Measurements from ENCODE around the gene TTC34. TPM values are rescaled to one million over a fixed set of nuclear protein-coding genes. Genes with fewer than 3 reads are reported as not detected.
"Not testable (repeated sequence)": the region's sequence is repeated elsewhere in the genome, so short reads cannot be mapped to it uniquely, and the experiment has no call there.

Gene TTC34
- polyA plus RNA-seq, 1 experiment: 0.11 TPM

DNA sequence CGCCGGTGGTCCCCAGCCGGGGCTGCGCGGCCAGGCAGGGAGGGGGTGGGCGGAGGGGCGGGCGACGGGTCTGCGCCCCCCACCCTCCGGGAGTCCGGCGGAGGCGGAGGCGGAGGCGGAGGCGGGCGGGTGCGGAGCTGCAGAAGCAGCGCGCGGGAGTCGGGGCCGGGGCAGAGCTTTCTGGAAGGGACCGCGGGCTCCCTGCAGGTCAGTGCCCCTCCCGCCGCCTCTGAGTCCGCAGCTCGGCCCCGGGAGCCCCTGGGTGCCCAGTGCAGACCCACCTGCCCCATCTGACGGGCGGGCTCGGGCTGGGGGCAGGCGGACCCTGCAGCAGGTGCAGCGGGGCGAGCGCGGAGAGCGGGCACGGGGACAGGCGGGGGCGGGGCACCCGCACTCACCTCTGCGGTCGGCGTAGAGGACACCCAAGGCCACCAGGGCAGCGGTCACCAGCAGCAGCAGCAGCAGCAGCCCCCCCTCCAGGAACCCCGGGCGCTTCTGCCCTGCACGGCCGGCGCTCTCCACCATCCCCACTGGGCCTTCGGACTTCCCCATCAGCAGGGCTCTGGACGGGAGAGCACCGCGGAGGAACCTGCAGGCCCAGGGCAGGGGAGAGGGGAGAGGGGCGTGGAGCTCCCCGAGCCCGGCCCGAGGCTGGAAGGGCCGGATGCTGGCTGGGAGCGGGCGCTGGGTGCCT, 172.4 kb downstream of the TTC34 start:
- ChIA-PET CTCF (no interaction called here), POLR2A (no interaction called here)
- no peak for DNase-seq (ENCODE audit: low read depth)
- H3K27me3 ChIP-seq (ENCODE audit: control insufficient read depth, insufficient read depth, low read length): peaks cover 7% of the 10 kb centered on the region
- H3K4me3 ChIP-seq (ENCODE audit: low read depth, low read length): no peak overlapping the region
- no peaks in the 10 kb centered on the region for H3K36me3 ChIP-seq (ENCODE audit: control insufficient read depth, insufficient read depth, low read length)
- TF ChIP-seq, protein P1, sequence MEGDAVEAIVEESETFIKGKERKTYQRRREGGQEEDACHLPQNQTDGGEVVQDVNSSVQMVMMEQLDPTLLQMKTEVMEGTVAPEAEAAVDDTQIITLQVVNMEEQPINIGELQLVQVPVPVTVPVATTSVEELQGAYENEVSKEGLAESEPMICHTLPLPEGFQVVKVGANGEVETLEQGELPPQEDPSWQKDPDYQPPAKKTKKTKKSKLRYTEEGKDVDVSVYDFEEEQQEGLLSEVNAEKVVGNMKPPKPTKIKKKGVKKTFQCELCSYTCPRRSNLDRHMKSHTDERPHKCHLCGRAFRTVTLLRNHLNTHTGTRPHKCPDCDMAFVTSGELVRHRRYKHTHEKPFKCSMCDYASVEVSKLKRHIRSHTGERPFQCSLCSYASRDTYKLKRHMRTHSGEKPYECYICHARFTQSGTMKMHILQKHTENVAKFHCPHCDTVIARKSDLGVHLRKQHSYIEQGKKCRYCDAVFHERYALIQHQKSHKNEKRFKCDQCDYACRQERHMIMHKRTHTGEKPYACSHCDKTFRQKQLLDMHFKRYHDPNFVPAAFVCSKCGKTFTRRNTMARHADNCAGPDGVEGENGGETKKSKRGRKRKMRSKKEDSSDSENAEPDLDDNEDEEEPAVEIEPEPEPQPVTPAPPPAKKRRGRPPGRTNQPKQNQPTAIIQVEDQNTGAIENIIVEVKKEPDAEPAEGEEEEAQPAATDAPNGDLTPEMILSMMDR (IDR thresholded peaks at IDR 0.05; ENCODE audit: insufficient read depth, low read depth, low read length): no peak

GRCh38 chr1:2628191-2628932, 173.1 kb downstream of the TTC34 start:
- DNase-seq (ENCODE audit: low read depth): no peak
- H3K36me3 ChIP-seq (ENCODE audit: control insufficient read depth, insufficient read depth, low read length): no peaks in the 10 kb centered on the region
- CTCF ChIA-PET: no interaction called here
- TF ChIP-seq, protein P1 (IDR thresholded peaks at IDR 0.05; ENCODE audit: insufficient read depth, low read depth, low read length): no peak
- H3K4me3 ChIP-seq (ENCODE audit: low read depth, low read length): no peak overlapping the region
- H3K27me3 ChIP-seq (ENCODE audit: control insufficient read depth, insufficient read depth, low read length): peaks cover 7% of the 10 kb centered on the region
- POLR2A ChIA-PET: no interaction called here

GRCh38 chr1:2627746-2628145, 173.7 kb downstream of the TTC34 start:
- DNase-seq (ENCODE audit: low read depth): no peak
- ChIA-PET CTCF (no interaction called here), POLR2A (no interaction called here)
- TF ChIP-seq, protein P1 (IDR thresholded peaks at IDR 0.05; ENCODE audit: insufficient read depth, low read depth, low read length): no peak
- Histone ChIP-seq H3K27me3 (ENCODE audit: control insufficient read depth, insufficient read depth, low read length) (peaks cover 7% of the 10 kb centered on the region), H3K36me3 (ENCODE audit: control insufficient read depth, insufficient read depth, low read length) (no peaks in the 10 kb centered on the region), H3K4me3 (ENCODE audit: low read depth, low read length) (no peak overlapping the region)

GRCh38 chr1:2625748-2626147, 175.7 kb downstream of the TTC34 start:
- CTCF ChIA-PET; POLR2A ChIA-PET; H3K4me3 ChIP-seq (ENCODE audit: low read depth, low read length); H3K36me3 ChIP-seq (ENCODE audit: control insufficient read depth, insufficient read depth, low read length); DNase-seq (ENCODE audit: low read depth); H3K27me3 ChIP-seq (ENCODE audit: control insufficient read depth, insufficient read depth, low read length): not testable (repeated sequence)

GRCh38 chr1:2625311-2625710, 176.2 kb downstream of the TTC34 start:
- CTCF ChIA-PET: no interaction called here
- no peak for DNase-seq (ENCODE audit: low read depth)
- H3K4me3 ChIP-seq (ENCODE audit: low read depth, low read length): no peak overlapping the region
- POLR2A ChIA-PET: no interaction called here
- no peaks in the 10 kb centered on the region for H3K36me3 ChIP-seq (ENCODE audit: control insufficient read depth, insufficient read depth, low read length)
- TF ChIP-seq, protein P1 (IDR thresholded peaks at IDR 0.05; ENCODE audit: insufficient read depth, low read depth, low read length): no peak
- peaks cover 7% of the 10 kb centered on the region for H3K27me3 ChIP-seq (ENCODE audit: control insufficient read depth, insufficient read depth, low read length)
